CD14-positive monocyte (primary cell): ENCODE data around the gene ATG7. TPM values are rescaled to one million over a fixed set of nuclear protein-coding genes. Genes with fewer than 3 reads are reported as not detected.

ENCODE experiments used
- DNase-seq, 3 donors: peaks; one replicate each; pipeline ENCODE4 v3.0.0-alpha.2; 2011 to 2022
- H2AFZ ChIP-seq: 2 replicates; pipeline ENCODE4 v1.6.0; 2012; ENCODE audit warnings: mild to moderate bottlenecking, low read depth, low read length, inconsistent platforms; ENCODE audit not compliant: insufficient read depth, poor library complexity, severe bottlenecking
- H3K27ac ChIP-seq, 2 donors: 1 replicate in 1 of 2; 2 replicates in 1 of 2; pipeline ENCODE4 v1.5.1; 2012 to 2013; ENCODE audit warnings: low read length in 2 of 2, control low read depth in 1 of 2, inconsistent platforms in 1 of 2, low read depth in 1 of 2, mild to moderate bottlenecking in 1 of 2
- H3K27me3 ChIP-seq, 2 donors: one replicate each; pipeline versions ENCODE4 v1.6.0 to v1.6.1; 2011 to 2013; ENCODE audit warnings: low read length in 2 of 2; ENCODE audit not compliant: control insufficient read depth in 2 of 2, insufficient read depth in 2 of 2
- H3K36me3 ChIP-seq, 2 donors: replicated peaks in 1 of 2; 1 replicate in 1 of 2; 2 replicates in 1 of 2; pipeline versions ENCODE4 v1.5.1 to v1.6.1; 2012 to 2013; ENCODE audit warnings: low read length in 2 of 2, control low read depth in 1 of 2, inconsistent platforms in 1 of 2, mild to moderate bottlenecking in 1 of 2; ENCODE audit not compliant: insufficient read depth in 2 of 2, control insufficient read depth in 1 of 2
- H3K4me1 ChIP-seq, 2 donors: 1 replicate in 1 of 2; 2 replicates in 1 of 2; pipeline versions ENCODE4 v1.5.1 to v1.6.1; 2012 to 2013; ENCODE audit warnings: low read length in 2 of 2, control low read depth in 1 of 2, inconsistent platforms in 1 of 2, mild to moderate bottlenecking in 1 of 2, moderate library complexity in 1 of 2; ENCODE audit not compliant: insufficient read depth in 2 of 2, control insufficient read depth in 1 of 2
- H3K4me2 ChIP-seq: replicated peaks from 2 replicates; pipeline ENCODE3; 2012; ENCODE audit warnings: low read length, moderate library complexity, mild to moderate bottlenecking; ENCODE audit not compliant: poor library complexity, severe bottlenecking; ENCODE audit errors: extremely low read depth
- H3K4me3 ChIP-seq, 3 experiments: fragments of 200-600 bp in 1 of 3; sonication (generic) in 1 of 3; replicated peaks in 1 of 3; 1 replicate in 2 of 3; 2 replicates in 1 of 3; pipeline ENCODE4 v1.5.1; 2011 to 2013; ENCODE audit warnings: low read length in 3 of 3, mild to moderate bottlenecking in 3 of 3, control low read depth in 2 of 3, low read depth in 2 of 3, inconsistent platforms in 1 of 3, moderate library complexity in 1 of 3
- H3K79me2 ChIP-seq: 2 replicates; pipeline ENCODE4 v1.6.0; 2012; ENCODE audit warnings: mild to moderate bottlenecking, control low read depth, inconsistent platforms, low read length, moderate library complexity; ENCODE audit not compliant: insufficient read depth
- H3K9ac ChIP-seq: 2 replicates; pipeline ENCODE4 v1.6.0; 2017; ENCODE audit warnings: low read length, mild to moderate bottlenecking; ENCODE audit not compliant: insufficient read depth, poor library complexity, severe bottlenecking
- H3K9me3 ChIP-seq, 2 donors: replicated peaks in 1 of 2; 1 replicate in 1 of 2; 2 replicates in 1 of 2; pipeline versions ENCODE4 v1.5.1 to v1.6.1; 2012 to 2013; ENCODE audit warnings: low read length in 2 of 2, control low read depth in 1 of 2; ENCODE audit not compliant: control insufficient read depth in 1 of 2, insufficient read depth in 1 of 2
- H4K20me1 ChIP-seq: 2 replicates; pipeline ENCODE4 v1.6.0; 2012; ENCODE audit warnings: mild to moderate bottlenecking, low read length, control low read depth, moderate library complexity; ENCODE audit not compliant: insufficient read depth
- H3K27ac Mint-ChIP-seq, 7 donors: one replicate each; pipeline ENCODE4 v1.8.0; 2020; ENCODE audit warnings: mild to moderate bottlenecking in 7 of 7, mixed read lengths in 7 of 7, moderate library complexity in 6 of 7, inconsistent platforms in 2 of 7
- H3K27me3 Mint-ChIP-seq, 3 donors: one replicate each; pipeline ENCODE4 v1.8.0; 2021 to 2022; ENCODE audit warnings: low read depth in 3 of 3, mild to moderate bottlenecking in 3 of 3, mixed read lengths in 3 of 3, moderate library complexity in 3 of 3, inconsistent platforms in 1 of 3
- H3K36me3 Mint-ChIP-seq, 2 donors: one replicate each; pipeline ENCODE4 v1.8.0; 2020; ENCODE audit warnings: mixed read lengths in 2 of 2, inconsistent platforms in 1 of 2, mild to moderate bottlenecking in 1 of 2
- H3K4me1 Mint-ChIP-seq: one replicate; pipeline ENCODE4 v1.8.0; 2020; ENCODE audit warnings: mild to moderate bottlenecking, mixed read lengths
- H3K4me3 Mint-ChIP-seq, 2 donors: one replicate each; pipeline ENCODE4 v1.8.0; 2020; ENCODE audit warnings: mild to moderate bottlenecking in 2 of 2, mixed read lengths in 2 of 2, moderate library complexity in 1 of 2
- H3K9me3 Mint-ChIP-seq, 7 donors: one replicate each; pipeline ENCODE4 v1.8.0; 2020 to 2022; ENCODE audit warnings: mixed read lengths in 7 of 7, mild to moderate bottlenecking in 6 of 7, moderate library complexity in 6 of 7, inconsistent platforms in 2 of 7
- CTCF ChIP-seq: fragments of 200-600 bp; IDR thresholded peaks from one replicate; pipeline ENCODE4 v1.8.0; 2022; ENCODE audit warnings: antibody characterized with exemption, mild to moderate bottlenecking
- WGBS: methylation state at CpG from one replicate; pipeline ENCODE4 v1.1.5; 2013; ENCODE audit warnings: missing lambda C conversion rate; ENCODE audit not compliant: insufficient coverage; 5-methylcytosine and 5-hydroxymethylcytosine counted together
- intact Hi-C, 2 donors: fragments of 100-400 bp; cut with micrococcal nuclease; formaldehyde crosslinking; loops; one replicate each; pipeline versions ENCODE4 v1.15.0 to v1.15.1; 2023
- polyA plus RNA-seq, 3 donors: library from polyadenylated mRNA; depleted of rRNA in 1 of 3; unstranded in 2 of 3; stranded (reverse) in 1 of 3; fragments of 300-500 nt in 2 of 3; fragments of >200 nt in 1 of 3; fragmentation: Illumina TruSeq in 2 of 3; gene quantifications; 1 replicate in 2 of 3; 2 replicates in 1 of 3; pipeline ENCODE4 v1.2.3, GENCODE V29; 2012 to 2021

The ATG7 gene
- polyA plus RNA-seq, 3 donors, result 57.4 to 101 (median 89.7) TPM

GRCh38 chr3:11509173-11510000, 237.2 kb downstream of the ATG7 start:
- Histone ChIP-seq H3K9ac (no peak overlapping the region), H3K27ac (peak overlapping the region in 1 of 2 donors; percentile 8), H4K20me1 (peaks cover 69% of the 10 kb centered on the region), H3K79me2 (peaks cover 3% of the 10 kb centered on the region), H3K4me2 (no peak overlapping the region), H3K36me3 (peaks cover 6 to 51% of the 10 kb centered on the region in 2 donors), H3K4me1 (no peaks in the 10 kb centered on the region), H2AFZ (no peak overlapping the region), H3K9me3 (no peaks in the 10 kb centered on the region), H3K4me3 (no peak overlapping the region), H3K27me3 (no peaks in the 10 kb centered on the region)
- Mint-ChIP-seq H3K27me3 (no peaks in the 10 kb centered on the region), H3K27ac (peak overlapping the region in 2 of 7 donors; percentile 1 to 26), H3K4me3 (no peak overlapping the region), H3K36me3 (peaks cover 33 to 47% of the 10 kb centered on the region in 2 donors), H3K9me3 (peaks cover 0 to 11% (median 4%) of the 10 kb centered on the region in 7 donors), H3K4me1 (peaks cover 12% of the 10 kb centered on the region)
- no peak for DNase-seq
- TF ChIP-seq CTCF, result no peak
- intact Hi-C loops, result no loop called here
- 80% methylated on average over 3 of the region's 9 CpGs for WGBS

GRCh38 chr3:11510001-11510340, 237.8 kb downstream of the ATG7 start:
- peaks cover 14% of the 10 kb centered on the region for H3K4me1 Mint-ChIP-seq

More at GRCh38 chr3:11510001-11510340, 237.8 kb downstream of the ATG7 start:
- Histone ChIP-seq H3K4me2 (no peak overlapping the region), H3K79me2 (peaks cover 3% of the 10 kb centered on the region), H2AFZ (no peak overlapping the region), H4K20me1 (peaks cover 66% of the 10 kb centered on the region), H3K9me3 (no peaks in the 10 kb centered on the region), H3K9ac (no peak overlapping the region), H3K27ac (peak overlapping the region in 1 of 2 donors; percentile 8), H3K4me3 (no peak overlapping the region), H3K4me1 (no peaks in the 10 kb centered on the region), H3K36me3 (peaks cover 6 to 52% of the 10 kb centered on the region in 2 donors), H3K27me3 (no peaks in the 10 kb centered on the region)
- Mint-ChIP-seq H3K27me3 (no peaks in the 10 kb centered on the region), H3K27ac (peak overlapping the region in 2 of 7 donors; percentile 1 to 21), H3K4me3 (no peak overlapping the region), H3K9me3 (peaks cover 0 to 11% (median 4%) of the 10 kb centered on the region in 7 donors), H3K36me3 (peaks cover 39 to 53% of the 10 kb centered on the region in 2 donors)
- no peak for DNase-seq
- intact Hi-C loops, result no loop called here
- WGBS, result no CpG with 5 or more reads among the region's 5 CpGs
- no peak for TF ChIP-seq CTCF
